Chondrocyte (in vitro differentiated cells): ENCODE data around the gene DCP1B. TPM values are rescaled to one million over a fixed set of nuclear protein-coding genes. Genes with fewer than 3 reads are reported as not detected.

Source experiments
- DNase-seq: peaks from one replicate; pipeline ENCODE4 v3.0.0; 2021; ENCODE audit warnings: mixed read lengths, low spot score
- H3K27ac Mint-ChIP-seq: one replicate; pipeline ENCODE4 v1.8.0; 2021; ENCODE audit warnings: mild to moderate bottlenecking, moderate library complexity, mixed read lengths; ENCODE audit not compliant: unreplicated experiment
- H3K27me3 Mint-ChIP-seq: 2 replicates; pipeline ENCODE4 v1.8.0; 2021; ENCODE audit warnings: low read depth, mixed read lengths
- H3K36me3 Mint-ChIP-seq: 2 replicates; pipeline ENCODE4 v1.8.0; 2021; ENCODE audit warnings: low read depth, mixed read lengths
- H3K4me1 Mint-ChIP-seq: 2 replicates; pipeline ENCODE4 v1.8.0; 2021; ENCODE audit warnings: low read depth, mild to moderate bottlenecking, mixed read lengths
- H3K4me3 Mint-ChIP-seq: one replicate; pipeline ENCODE4 v1.8.0; 2021; ENCODE audit warnings: mild to moderate bottlenecking, moderate library complexity, mixed read lengths; ENCODE audit not compliant: unreplicated experiment
- H3K9me3 Mint-ChIP-seq: 2 replicates; pipeline ENCODE4 v1.8.0; 2021; ENCODE audit warnings: low read depth, mixed read lengths
- total RNA-seq: library from RNA; stranded (reverse); gene quantifications from 3 replicates; pipeline ENCODE4 v1.2.1, GENCODE V29; 2021
- TF ChIP-seq, protein P1 (sequence below): fragments of 200-600 bp; sonication (generic); IDR thresholded peaks from 2 replicates; pipeline ENCODE4 v1.5.0; 2021; ENCODE audit warnings: antibody characterized with exemption, mild to moderate bottlenecking, moderate library complexity

DCP1B gene
- total RNA-seq, 1 donor from 2014 or later, result 12.7 TPM

DNA sequence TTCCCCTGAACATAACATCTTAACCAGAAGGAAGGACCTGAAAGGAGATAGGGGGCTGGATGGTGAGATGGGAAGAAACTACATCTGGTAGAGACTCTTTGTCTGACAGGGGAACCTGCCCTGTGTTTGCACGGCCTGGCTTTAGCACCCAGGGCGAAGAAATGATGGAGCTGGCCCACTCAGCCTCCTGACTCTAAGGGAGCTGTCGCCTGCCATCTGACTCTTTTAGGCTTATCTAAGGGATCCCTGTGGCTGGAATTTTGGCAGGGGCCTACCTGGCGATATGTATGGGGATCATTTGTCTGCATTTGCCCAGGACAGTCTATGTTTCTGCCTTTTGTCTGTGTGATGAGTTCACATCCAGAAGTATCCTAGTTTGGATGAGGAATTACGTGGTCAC is 70.2 kb downstream of the DCP1B start:
- Mint-ChIP-seq H3K27me3 (peaks cover 7% of the 10 kb centered on the region), H3K36me3 (no peaks in the 10 kb centered on the region)

DNA sequence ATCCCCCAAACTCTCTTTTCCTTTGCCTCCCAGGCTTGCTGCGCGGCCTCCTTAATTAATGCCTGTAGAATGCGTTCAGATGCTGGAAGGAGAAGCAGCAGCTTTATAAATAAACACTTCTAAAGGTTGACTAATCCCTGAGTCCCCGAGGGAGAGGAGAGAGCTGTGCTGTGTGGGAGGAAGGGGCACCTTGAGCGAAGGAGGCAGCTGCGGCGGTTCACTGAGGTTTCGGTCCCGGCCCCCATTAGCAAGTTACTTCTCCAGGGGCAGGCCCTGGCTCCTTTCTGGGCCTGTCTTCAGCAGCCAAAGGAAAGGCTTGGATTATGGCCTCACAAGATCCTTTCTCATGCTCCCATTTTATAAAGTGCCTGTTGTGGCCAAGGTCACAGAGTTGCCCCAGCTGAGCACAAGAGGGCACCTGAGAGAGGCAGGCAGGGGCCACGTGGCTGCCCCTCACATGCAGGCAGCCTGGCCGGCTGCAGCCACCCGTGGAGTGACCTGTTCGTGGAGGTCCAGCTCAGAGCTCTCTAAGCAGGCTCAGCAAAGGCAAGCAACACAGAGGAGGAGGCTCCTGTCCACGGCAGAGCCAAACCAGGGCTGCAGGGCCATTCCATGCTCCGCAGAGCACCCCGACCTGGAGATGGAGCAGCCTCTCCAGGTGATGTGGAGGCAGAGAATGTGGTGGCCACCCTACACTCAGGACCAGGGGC is 70.8 kb downstream of the DCP1B start:
- H3K9me3 Mint-ChIP-seq, result no peaks in the 10 kb centered on the region
- H3K4me1 Mint-ChIP-seq, result peaks cover 56% of the 10 kb centered on the region
- H3K27me3 Mint-ChIP-seq, result peaks cover 7% of the 10 kb centered on the region
- H3K36me3 Mint-ChIP-seq, result no peaks in the 10 kb centered on the region
- H3K27ac Mint-ChIP-seq, result peak overlapping the region; percentile 61
- no peak overlapping the region for H3K4me3 Mint-ChIP-seq
- TF ChIP-seq, protein P1, sequence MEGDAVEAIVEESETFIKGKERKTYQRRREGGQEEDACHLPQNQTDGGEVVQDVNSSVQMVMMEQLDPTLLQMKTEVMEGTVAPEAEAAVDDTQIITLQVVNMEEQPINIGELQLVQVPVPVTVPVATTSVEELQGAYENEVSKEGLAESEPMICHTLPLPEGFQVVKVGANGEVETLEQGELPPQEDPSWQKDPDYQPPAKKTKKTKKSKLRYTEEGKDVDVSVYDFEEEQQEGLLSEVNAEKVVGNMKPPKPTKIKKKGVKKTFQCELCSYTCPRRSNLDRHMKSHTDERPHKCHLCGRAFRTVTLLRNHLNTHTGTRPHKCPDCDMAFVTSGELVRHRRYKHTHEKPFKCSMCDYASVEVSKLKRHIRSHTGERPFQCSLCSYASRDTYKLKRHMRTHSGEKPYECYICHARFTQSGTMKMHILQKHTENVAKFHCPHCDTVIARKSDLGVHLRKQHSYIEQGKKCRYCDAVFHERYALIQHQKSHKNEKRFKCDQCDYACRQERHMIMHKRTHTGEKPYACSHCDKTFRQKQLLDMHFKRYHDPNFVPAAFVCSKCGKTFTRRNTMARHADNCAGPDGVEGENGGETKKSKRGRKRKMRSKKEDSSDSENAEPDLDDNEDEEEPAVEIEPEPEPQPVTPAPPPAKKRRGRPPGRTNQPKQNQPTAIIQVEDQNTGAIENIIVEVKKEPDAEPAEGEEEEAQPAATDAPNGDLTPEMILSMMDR, result no peak
- DNase-seq, result no peak

More for the DNA sequence above, 70.2 kb downstream of the DCP1B start:
- no peak overlapping the region for H3K4me3 Mint-ChIP-seq
- TF ChIP-seq, protein P1, result no peak
- H3K27ac Mint-ChIP-seq, result no peak overlapping the region
- peaks cover 56% of the 10 kb centered on the region for H3K4me1 Mint-ChIP-seq
- no peak for DNase-seq
- H3K9me3 Mint-ChIP-seq, result no peaks in the 10 kb centered on the region

DNA sequence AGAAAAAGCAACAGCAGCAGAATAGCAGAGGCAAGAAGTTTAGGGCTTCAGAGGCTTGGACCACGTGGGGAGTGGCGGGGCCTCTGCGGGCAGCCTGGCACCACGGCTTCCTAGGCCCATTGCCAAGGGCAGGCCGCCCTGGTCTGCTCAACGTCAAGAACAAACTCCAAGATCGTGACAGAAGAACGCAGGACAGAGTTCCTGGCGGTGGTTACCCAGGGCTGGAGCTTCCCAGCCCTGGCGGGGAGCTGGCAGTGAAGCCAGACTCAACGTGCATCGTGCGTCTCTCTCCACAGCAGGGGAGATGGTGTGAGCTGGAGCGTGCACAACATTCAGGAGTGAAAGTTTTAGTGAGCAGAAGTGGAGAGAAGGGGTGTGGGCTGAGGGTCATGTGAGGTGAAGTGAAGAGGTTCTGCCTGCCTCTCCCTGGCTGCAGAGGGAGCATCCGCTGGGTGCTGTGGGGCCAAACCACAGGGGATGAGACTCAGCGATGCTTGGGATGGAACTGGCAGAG is 71.9 kb downstream of the DCP1B start:
- no peaks in the 10 kb centered on the region for H3K36me3 Mint-ChIP-seq
- TF ChIP-seq, protein P1, result no peak
- no peak overlapping the region for H3K4me3 Mint-ChIP-seq
- peaks cover 7% of the 10 kb centered on the region for H3K27me3 Mint-ChIP-seq
- H3K9me3 Mint-ChIP-seq, result no peaks in the 10 kb centered on the region
- H3K4me1 Mint-ChIP-seq, result peaks cover 64% of the 10 kb centered on the region
- no peak for DNase-seq
- H3K27ac Mint-ChIP-seq, result peak overlapping the region; percentile 23

DNA sequence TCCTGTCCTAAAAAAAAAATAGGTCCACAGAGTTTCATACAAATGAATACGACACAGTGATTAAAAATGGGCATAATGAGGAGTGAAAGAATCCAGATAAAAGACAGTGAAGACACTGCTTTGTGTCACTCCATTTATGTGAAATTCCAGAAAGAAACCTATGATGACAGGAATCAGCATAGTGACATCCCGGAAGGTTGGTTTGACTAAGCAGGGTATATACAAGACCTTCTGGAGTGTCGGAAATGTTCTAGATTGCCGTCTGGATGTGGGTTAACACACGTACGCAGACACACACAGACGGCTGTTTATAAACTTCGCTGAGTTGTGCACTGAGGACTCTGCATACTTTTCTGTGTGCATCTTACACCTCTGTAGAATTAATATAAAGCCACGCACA is 72.6 kb downstream of the DCP1B start:
- no peak for DNase-seq
- H3K4me1 Mint-ChIP-seq, result peaks cover 61% of the 10 kb centered on the region
- no peaks in the 10 kb centered on the region for H3K9me3 Mint-ChIP-seq
- H3K27ac Mint-ChIP-seq, result no peak overlapping the region
- H3K36me3 Mint-ChIP-seq, result no peaks in the 10 kb centered on the region
- peaks cover 9% of the 10 kb centered on the region for H3K27me3 Mint-ChIP-seq
- no peak overlapping the region for H3K4me3 Mint-ChIP-seq
- TF ChIP-seq, protein P1, result no peak

DNA sequence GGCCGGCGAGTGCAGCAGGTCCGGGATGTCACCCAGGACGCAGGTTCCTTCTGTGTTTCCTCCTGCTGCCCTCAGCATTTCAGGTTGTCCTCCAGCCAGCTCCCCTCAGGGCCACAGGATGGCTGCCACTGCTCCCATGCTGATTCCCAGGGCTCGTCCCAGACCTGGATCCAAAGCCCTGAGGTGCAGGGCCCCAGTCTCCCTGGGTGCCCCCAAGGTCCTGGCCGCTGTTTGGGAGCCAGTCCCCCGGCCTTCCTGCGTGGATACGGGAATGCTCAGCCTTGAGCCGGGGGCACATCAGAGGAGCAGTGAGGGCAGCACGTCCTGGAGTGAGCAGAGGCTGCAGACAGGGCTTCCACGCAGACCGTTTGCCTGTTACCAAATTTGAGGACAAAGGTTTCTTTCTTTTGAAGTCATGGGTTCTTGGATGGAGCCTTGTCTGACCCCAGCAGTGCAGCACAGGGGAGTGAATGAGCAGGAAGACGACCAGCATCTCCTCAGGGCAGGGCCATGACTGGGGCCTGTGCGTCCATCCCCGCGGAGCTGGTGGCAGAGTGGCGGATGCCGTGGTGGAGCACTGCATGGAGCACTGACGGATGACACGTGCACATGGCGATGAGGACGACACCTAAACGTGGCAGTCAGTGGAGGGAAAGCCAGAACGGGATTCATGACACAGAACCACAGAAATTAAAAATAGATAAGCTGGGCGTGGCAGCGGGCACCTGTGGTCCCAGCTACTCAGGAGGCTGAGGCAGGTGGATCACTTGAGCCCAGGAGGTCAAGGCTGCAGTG is 73.3 kb downstream of the DCP1B start:
- Mint-ChIP-seq H3K36me3 (no peaks in the 10 kb centered on the region), H3K4me1 (peaks cover 59% of the 10 kb centered on the region), H3K9me3 (no peaks in the 10 kb centered on the region), H3K4me3 (no peak overlapping the region), H3K27ac (no peak overlapping the region), H3K27me3 (peaks cover 9% of the 10 kb centered on the region)
- no peak for DNase-seq
- TF ChIP-seq, protein P1, result no peak
